ENCODE data around the gene NFKBIA. TPM values are rescaled to one million over a fixed set of nuclear protein-coding genes. Genes with fewer than 3 reads are reported as not detected.

Gene NFKBIA
- polyA plus RNA-seq, 1 donor (not counting 4 experiments of a cell fraction or from before 2014, with no cell fraction given), result 123 TPM

- no peak overlapping the region for H2AFZ ChIP-seq (ENCODE audit: control insufficient read depth, low read length)
- H3K36me3 ChIP-seq (ENCODE audit: control insufficient read depth in 2 of 2, extremely low read depth in 1 of 2, insufficient read depth in 2 of 2, low read length in 2 of 2), result no peaks in the 10 kb centered on the region
- TF ChIP-seq EZH2 (IDR thresholded peaks at IDR 0.05; ENCODE audit: low read length) (no peak), CTCF (optimal IDR thresholded peaks at IDR 0.05 in 1 of 3, IDR thresholded peaks at IDR 0.05 in 1 of 3, conservative IDR thresholded peaks at IDR 0.05 in 1 of 3; ENCODE audit: extremely low read depth in 1 of 3, insufficient read depth in 2 of 3, low read length in 3 of 3) (no peak)
- no peaks in the 10 kb centered on the region for H3K27me3 ChIP-seq (ENCODE audit: control insufficient read depth, extremely low read depth, insufficient read depth, low read length)
- dilution Hi-C loops (cut with MboI; ENCODE audit: extremely low pct_ligation_motif_present, low sequenced_read_pairs), result no loop called here
- no peaks in the 10 kb centered on the region for H4K20me1 ChIP-seq (ENCODE audit: control insufficient read depth, extremely low read depth, insufficient read depth, low read length)
- H3K27ac ChIP-seq (ENCODE audit: control insufficient read depth, insufficient read depth, low read length), result no peak overlapping the region
- H3K4me2 ChIP-seq (ENCODE audit: control insufficient read depth, extremely low read depth, insufficient read depth, low read depth, low read length), result no peak overlapping the region
- DNase-seq (ENCODE audit: low read depth, low spot score), result no peak
- H3K9ac ChIP-seq (ENCODE audit: control insufficient read depth, extremely low read depth, insufficient read depth, low read length), result no peak overlapping the region
- no peaks in the 10 kb centered on the region for H3K9me3 ChIP-seq (ENCODE audit: control insufficient read depth, low read depth, low read length)
- no peak for FAIRE-seq
- no peak overlapping the region for H3K4me3 ChIP-seq (ENCODE audit: control insufficient read depth in 2 of 3, extremely low read depth in 1 of 3, insufficient read depth in 2 of 3, low read depth in 1 of 3, low read length in 3 of 3)
- no peaks in the 10 kb centered on the region for H3K79me2 ChIP-seq (ENCODE audit: control insufficient read depth, insufficient read depth, low read length)
- H3K4me1 ChIP-seq (ENCODE audit: control insufficient read depth, extremely low read depth, insufficient read depth, low read length), result no peaks in the 10 kb centered on the region
- H3K9me1 ChIP-seq (ENCODE audit: control insufficient read depth, extremely low read depth, insufficient read depth, low read length), result no peaks in the 10 kb centered on the region
Observed at GRCh38 chr14:35433826-35434225, 29.3 kb upstream of the NFKBIA start.

GRCh38 chr14:35430459-35431199 lies 26.1 kb upstream of the NFKBIA start:
- H3K9me1 ChIP-seq (ENCODE audit: control insufficient read depth, extremely low read depth, insufficient read depth, low read length), result no peaks in the 10 kb centered on the region
- FAIRE-seq (no peak), DNase-seq (ENCODE audit: low read depth, low spot score) (no peak)
- H4K20me1 ChIP-seq (ENCODE audit: control insufficient read depth, extremely low read depth, insufficient read depth, low read length), result no peaks in the 10 kb centered on the region
- no peaks in the 10 kb centered on the region for H3K36me3 ChIP-seq (ENCODE audit: control insufficient read depth in 2 of 2, extremely low read depth in 1 of 2, insufficient read depth in 2 of 2, low read length in 2 of 2)
- H3K9ac ChIP-seq (ENCODE audit: control insufficient read depth, extremely low read depth, insufficient read depth, low read length), result no peak overlapping the region
- no peaks in the 10 kb centered on the region for H3K4me1 ChIP-seq (ENCODE audit: control insufficient read depth, extremely low read depth, insufficient read depth, low read length)
- no peak overlapping the region for H3K4me2 ChIP-seq (ENCODE audit: control insufficient read depth, extremely low read depth, insufficient read depth, low read depth, low read length)
- H3K9me3 ChIP-seq (ENCODE audit: control insufficient read depth, low read depth, low read length), result no peaks in the 10 kb centered on the region
- TF ChIP-seq CTCF (optimal IDR thresholded peaks at IDR 0.05 in 1 of 3, IDR thresholded peaks at IDR 0.05 in 1 of 3, conservative IDR thresholded peaks at IDR 0.05 in 1 of 3; ENCODE audit: extremely low read depth in 1 of 3, insufficient read depth in 2 of 3, low read length in 3 of 3) (no peak), EZH2 (IDR thresholded peaks at IDR 0.05; ENCODE audit: low read length) (no peak)
- H3K4me3 ChIP-seq (ENCODE audit: control insufficient read depth in 2 of 3, extremely low read depth in 1 of 3, insufficient read depth in 2 of 3, low read depth in 1 of 3, low read length in 3 of 3), result no peak overlapping the region
- no peaks in the 10 kb centered on the region for H3K27me3 ChIP-seq (ENCODE audit: control insufficient read depth, extremely low read depth, insufficient read depth, low read length)
- no peaks in the 10 kb centered on the region for H3K79me2 ChIP-seq (ENCODE audit: control insufficient read depth, insufficient read depth, low read length)
- dilution Hi-C loops (cut with MboI; ENCODE audit: extremely low pct_ligation_motif_present, low sequenced_read_pairs), result no loop called here
- no peak overlapping the region for H2AFZ ChIP-seq (ENCODE audit: control insufficient read depth, low read length)
- H3K27ac ChIP-seq (ENCODE audit: control insufficient read depth, insufficient read depth, low read length), result no peak overlapping the region

All from keratinocyte (primary cell).